Activated CD4-positive, alpha-beta T cell treated with anti-CD3 and anti-CD28 coated beads for 4 hours (primary cell): ENCODE measurements around the gene DOP1B.
"Not testable (repeated sequence)": the region's sequence is repeated elsewhere in the genome, so short reads cannot be mapped to it uniquely, and the experiment has no call there.

Source experiments
- DNase-seq, 2 donors: peaks; one replicate each; pipeline ENCODE4 v3.0.0-alpha.2; 2020

DOP1B gene, protein sequence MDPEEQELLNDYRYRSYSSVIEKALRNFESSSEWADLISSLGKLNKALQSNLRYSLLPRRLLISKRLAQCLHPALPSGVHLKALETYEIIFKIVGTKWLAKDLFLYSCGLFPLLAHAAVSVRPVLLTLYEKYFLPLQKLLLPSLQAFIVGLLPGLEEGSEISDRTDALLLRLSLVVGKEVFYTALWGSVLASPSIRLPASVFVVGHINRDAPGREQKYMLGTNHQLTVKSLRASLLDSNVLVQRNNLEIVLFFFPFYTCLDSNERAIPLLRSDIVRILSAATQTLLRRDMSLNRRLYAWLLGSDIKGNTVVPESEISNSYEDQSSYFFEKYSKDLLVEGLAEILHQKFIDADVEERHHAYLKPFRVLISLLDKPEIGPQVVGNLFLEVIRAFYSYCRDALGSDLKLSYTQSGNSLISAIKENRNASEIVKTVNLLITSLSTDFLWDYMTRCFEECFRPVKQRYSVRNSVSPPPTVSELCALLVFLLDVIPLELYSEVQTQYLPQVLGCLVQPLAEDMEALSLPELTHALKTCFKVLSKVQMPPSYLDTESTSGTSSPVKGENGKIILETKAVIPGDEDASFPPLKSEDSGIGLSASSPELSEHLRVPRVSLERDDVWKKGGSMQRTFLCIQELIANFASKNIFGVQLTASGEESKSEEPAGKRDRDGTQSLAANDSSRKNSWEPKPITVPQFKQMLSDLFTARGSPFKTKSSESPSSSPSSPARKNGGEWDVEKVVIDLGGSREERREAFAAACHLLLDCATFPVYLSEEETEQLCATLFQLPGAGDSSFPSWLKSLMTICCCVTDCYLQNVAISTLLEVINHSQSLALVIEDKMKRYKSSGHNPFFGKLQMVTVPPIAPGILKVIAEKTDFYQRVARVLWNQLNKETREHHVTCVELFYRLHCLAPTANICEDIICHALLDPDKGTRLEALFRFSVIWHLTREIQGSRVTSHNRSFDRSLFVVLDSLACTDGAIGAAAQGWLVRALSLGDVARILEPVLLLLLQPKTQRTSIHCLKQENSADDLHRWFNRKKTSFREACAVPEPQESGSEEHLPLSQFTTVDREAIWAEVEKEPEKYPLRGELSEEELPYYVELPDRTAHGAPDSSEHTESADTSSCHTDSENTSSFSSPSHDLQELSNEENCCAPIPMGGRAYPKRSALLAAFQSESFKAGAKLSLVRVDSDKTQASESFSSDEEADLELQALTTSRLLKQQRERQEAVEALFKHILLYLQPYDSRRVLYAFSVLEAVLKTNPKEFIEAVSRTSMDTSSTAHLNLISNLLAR (N-terminal part only)

DNA sequence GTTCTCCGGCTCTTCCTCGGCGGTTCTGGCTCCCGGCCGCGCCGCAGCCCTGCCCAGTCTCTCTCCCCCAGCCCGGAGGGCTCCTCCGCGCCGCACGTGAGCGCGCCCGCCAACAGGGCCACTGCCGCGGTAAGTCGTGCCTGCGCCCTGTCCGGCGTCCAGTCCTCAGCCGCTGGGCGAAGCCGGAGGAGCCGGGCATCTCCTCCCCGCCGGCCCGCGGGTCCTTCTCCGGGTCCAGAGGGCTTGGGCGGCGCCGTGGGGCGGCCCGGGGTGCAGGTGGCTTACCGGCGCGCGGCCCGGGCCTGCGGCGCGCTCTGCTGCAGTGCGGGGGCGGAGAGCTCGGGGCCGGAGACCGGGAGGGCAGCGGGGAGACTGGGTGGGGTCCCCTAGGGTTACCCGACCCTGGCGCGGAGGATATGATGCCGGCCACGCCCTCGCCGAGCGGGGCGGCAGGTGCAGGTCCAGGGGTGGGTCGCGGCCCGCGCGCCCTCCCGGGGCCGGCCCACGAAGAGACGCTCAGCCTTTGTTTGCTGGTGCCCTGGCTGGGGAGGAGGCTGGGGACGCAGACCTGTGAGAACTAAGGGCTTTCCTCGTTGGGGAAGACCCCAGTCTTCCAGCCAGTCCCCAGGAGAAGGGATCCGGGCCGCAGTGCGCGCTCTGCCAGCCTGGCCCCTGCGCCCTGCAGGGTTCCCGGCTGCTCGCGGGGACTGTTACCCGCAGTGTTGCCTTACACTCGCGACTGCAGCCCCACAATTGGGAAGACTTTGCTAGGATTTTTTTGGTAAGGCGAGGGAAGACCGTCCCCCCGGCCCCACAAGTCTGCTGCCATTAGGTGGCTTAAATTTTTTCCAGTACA, at the start of gene DOP1B:
Gene DOP1B (plus strand): TSS at position 10 of the 856 bp plus-strand sequence. CDS start 7,910 bp downstream, outside the sequence.
- DNase-seq, result peak; percentile 37 to 46

DNA sequence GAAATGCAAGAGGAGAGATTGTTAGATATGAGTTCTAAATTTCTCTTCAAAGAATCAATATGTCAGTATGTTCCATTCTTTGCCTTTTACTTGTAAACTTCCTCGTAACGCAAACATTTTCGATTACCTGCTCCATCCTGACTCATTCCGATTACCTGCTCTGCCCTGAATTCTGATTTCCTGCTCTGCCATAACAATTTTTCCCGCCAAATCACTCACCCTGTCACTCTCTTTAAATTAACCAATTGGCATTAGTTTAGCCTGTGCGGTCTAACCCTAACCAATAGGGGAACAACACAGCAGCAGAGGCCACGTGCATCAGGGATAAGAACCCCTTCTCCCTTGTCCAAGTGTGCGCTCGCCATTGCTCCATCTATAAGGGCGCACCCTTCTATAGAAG, 46.8 kb upstream of the DOP1B start:
- DNase-seq, result no peak

DNA sequence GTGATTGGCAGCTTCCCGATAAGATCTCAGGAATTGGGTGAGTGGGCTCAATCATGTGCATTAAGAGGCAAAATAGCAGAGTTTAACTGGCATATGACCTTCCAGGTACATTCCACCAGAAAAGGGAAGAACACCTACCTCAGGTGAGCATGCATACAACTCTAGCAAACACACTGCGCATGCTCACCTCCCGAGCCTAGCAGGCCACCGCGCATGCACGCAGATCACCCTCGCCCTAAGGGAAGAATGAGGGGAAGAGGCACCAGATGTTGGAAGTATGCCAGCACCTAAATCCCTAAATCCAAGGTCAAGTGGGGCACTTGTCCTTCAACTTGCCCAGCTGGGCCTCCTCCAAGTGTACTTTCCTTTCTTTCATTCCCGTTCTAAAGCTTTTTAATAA, 45.4 kb upstream of the DOP1B start:
- no peak for DNase-seq

DNA sequence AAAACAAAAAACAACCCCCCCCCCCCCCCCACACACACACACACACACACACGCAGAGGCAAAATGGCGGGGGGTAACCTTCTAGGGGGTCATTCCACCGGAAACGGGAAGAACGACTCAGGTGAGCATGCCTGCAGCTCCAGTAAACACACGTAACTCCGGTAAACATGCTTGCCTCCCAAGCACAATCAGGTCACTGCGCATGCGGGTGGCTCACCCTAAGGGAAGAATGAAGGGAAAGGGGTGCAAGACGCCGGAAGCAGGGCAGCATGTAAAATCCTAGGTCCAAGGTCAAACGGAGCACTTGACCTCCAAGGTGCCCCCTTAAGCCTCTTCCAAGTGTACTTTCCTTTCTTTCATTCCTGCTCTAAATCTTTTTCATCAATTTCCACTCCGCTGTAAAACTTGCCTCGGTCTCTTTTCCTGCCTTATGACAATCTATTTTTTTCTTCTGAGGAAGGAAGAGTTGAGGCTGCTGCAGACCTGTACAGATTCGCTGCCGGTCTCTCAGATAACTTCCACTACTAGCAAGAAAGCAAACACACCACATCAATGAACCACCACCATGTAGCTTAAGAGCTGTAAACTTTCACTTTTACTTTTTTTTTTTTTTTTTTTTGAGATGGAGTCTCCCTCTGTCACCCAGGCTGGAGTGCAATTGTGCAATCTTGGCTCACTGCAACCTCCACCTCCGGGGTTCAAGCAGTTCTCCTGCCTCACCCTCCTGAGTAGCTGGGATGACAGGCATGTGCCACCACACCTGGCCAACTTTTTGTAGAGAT, 42.8 kb upstream of the DOP1B start:
- peak in 1 of 2 donors; percentile 50 for DNase-seq

DNA sequence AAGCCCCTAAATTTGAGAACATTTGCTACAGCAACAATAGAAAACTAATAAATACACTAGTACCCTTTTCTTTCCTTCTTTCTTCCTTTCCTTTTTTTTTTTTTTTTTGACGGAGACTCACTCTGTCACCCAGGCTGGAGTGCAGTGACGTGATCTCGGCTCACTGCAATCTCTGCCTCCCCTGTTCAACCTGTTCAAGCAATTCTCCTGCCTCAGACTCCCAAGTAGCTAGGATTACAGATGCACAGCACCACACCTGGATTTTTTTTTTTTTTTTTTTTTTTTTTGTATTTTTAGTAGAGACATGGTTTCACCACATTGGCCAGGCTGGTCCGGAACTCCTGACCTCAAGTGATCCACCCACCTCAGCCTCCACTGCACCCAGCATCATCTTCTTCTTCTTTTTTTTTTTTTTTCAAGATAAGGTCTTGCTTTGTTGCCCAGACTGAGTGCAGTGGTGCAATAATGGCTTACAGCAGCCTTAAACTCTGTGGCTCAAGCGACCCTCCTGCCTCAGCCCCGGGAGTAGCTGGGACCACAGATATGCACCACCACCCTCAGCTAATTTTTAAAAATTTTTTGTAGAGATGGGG, 41.4 kb upstream of the DOP1B start:
- DNase-seq, result no peak

DNA sequence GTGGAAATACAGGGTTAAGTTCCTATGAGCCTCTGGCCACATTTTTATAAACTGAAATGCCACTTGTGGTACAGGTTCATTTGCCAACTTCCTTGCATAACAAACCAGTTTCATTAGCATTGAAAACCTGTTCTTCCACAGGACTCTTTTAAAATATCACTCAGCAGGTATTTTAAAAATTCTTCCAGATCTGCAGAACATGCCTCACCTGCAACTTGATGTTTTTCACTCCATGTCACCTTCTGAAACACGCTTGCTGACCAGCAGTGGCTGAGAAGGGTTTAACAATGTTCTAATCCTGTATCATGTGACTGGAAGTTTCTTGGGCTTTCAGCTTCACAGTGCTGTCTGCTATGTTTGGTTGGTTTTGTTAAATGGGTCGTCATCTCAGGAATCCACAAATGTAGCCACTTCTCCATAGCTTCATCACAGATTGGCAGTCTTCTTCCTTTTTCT, 39.3 kb upstream of the DOP1B start:
- DNase-seq, result no peak

DNA sequence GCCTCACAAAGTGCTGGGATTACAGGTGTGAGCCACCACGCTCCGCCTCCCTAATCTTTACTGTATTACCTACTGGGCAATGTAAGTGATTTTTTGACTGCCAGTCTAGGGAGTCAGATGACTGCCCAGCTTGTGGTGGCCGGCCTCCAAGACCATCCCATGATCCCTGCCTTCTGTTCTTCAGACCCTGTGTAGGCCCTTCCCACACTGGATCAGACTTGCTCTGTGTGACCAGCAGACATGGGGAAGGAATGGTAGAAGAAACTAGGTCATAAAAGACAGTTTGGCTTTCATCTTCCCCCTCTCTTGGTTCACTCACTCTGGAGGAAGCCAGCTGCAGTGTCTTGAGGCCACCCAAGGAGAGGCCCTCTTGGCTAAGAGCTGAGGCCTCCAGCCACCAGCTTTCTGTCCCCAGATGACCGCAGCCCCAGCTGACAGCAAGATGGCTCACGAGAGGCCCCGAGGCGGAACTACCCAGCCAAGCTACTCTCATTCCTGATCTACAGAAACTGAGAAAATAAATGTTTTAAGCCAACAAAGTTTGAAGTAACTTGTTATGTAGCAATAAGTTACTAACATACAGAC, 36.2 kb upstream of the DOP1B start:
- DNase-seq, result no peak

DNA sequence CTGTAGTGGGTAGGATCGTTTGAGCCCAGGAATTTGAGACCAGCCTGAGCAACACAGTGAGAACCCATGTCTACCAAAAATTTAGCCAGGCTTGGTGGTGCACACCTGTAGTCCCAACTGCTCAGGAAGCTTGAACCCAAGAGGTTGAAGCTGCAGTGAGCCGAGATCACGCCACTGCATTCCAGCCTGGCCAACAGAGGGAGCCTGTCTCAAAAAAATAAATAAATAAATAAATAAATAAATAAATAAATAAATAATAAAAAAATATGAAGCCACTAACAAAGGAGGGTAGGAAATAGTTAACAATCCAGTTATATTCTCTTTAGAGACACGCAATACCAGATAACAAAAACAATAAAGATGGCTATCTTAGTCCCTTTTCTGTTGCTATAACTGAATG, 33.6 kb upstream of the DOP1B start:
- no peak for DNase-seq

DNA sequence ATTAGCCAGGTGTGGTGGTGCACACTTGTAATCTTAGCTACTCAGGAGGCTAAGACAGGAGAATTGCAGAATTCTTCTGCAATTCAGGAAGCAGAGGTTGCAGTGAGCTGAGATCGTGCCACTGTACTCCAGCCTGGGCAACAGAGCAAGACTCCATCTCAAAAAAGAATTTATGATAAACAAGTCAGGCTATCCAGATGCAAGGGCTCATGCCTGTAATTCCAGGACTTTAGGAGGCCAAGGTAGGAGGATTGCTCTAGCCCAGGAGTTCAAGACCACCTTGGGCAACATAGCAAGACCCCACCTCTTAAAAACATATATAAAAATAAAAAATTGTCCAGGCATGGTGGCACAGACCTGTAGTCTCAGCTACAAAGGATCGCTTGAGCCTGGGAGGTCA, 32.2 kb upstream of the DOP1B start:
- no peak for DNase-seq

DNA sequence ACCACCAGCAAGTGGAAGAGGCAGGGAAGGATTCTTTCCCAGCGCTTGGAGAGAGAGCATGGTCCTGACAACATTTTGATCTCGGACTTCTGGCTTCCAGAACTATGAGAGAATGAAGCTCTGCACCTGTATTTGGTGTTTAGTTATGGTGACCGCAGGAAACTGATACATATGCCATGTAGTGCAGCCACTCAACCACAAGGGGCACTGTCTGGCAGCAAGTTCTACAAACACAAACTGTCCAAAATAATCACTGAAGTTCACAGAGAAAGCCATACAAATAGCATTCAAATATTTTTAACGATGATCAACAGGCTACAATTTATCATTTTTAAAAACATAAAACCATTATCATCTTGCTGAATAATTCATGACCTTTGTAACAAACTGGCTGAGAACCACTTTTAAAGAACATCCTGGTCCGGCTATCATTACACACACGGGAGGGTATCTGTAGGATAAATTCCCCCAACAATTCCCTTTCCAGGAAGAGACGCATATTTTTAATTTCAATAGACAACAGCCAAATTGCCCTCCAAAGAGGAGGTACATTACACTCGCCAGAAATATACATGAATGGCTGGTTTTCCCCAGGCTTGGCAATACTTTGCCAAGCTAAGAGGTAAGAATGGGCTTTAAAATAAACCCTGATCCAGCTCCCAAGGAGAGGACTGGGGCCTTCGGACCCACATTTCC, 31.0 kb upstream of the DOP1B start:
- peak; percentile 47 to 56 for DNase-seq

DNA sequence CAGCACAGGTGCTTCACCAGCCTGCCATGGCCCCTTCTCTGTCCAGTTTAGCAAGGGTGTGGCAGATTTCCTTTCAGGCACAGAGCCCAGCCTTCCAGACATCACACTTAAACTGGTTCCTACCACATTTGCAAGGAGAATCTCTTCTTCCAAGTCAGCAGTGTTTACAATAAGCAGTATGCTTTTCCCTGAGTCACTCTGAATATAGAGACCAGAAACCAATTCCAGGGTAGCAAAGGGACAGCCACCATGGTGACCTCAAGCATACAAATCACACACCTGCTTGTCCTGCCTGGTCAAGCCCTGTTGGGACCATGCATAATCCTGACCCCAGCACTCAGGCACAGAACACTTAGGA, 30.4 kb upstream of the DOP1B start:
- no peak for DNase-seq

DNA sequence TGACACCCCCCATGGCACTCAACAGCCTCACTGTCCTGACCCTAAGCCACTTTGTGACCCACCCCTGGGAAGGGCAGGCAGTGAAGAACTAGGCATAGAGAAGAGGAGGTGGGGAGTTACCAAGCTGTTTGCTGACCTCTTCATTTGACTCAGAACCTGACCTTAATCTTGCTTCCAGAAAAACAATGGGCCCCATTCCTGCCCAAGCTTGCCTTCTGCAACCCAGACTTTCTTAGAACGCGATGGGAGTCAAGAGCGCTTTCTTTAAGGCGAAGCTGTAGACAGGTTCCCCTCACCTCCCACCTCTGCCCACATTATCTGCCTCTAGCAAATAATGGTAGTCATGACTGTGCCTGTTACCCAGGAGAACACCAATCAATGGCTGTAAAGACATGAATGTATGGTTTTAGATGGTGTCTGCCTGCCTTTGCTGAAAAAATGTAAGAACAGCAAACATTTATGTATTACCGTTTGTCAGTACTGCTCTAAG, 30.0 kb upstream of the DOP1B start:
- no peak for DNase-seq

DNA sequence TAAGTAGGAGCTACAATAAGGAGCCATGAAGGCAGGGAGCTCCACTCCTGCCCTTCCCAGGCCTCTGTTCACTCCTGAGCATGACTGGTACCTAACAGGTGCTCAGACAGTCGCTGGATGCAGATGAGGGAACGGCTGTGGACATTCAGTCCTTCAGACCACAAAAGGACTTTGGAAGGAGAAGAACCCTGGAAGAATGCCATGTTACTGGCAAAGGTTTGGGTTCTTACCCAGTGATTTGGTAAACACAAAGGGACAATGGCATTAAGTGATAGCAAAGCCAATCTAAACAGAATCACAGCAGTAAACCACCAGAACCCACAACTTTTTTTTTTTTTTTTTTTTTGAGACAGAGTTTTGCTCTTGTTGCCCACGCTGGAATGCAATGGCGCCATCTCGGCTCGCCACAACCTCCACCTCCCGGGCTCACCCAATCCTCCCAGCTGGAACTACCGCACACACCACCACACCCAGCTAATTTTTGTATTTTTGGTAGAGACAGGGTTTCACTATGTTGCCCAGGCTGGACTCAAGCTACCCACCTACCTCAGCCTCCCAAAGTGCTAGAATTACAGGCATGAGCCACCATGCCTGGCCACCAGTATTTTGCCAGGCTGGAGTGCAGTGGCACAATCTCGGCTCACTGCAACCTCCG, 29.2 kb upstream of the DOP1B start:
- DNase-seq, result no peak

DNA sequence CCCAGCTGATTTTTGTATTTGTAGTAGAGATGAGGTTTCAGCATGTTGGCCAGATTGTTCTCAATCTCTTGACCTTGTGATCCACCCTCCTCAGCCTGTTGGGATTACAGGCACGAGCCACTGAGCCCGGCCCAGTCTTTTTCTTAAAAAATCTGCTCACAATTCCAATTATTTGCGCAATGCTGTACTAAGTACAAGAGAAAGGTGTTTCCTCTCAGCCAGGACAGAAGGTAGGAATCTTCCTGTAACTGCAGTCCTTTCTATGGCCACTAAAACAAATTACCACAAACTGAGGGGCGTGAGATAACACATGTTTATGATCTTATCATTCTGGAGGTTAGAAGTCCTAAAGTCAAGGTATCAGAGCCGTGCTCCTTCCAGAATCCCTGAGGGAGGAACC, 28.6 kb upstream of the DOP1B start:
- DNase-seq, result no peak

DNA sequence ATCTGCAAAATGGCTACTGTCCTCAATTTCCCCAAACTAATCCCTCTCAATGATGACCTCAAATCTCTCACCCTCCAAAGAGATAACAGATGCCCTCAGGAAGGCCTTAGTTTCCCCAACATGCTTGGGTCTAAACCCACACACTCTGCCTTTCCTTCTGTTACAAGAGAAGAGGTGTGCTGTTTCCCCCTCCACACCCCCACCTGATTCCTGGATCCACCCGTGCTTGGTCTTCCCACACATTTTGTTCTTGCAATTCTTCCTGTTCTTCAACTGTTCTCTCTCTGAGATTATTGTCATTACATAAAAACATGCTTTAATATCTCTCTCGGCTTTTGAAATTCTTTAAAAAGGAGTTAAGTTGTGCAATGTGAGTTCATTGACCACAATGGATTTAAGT, 27.4 kb upstream of the DOP1B start:
- no peak for DNase-seq

DNA sequence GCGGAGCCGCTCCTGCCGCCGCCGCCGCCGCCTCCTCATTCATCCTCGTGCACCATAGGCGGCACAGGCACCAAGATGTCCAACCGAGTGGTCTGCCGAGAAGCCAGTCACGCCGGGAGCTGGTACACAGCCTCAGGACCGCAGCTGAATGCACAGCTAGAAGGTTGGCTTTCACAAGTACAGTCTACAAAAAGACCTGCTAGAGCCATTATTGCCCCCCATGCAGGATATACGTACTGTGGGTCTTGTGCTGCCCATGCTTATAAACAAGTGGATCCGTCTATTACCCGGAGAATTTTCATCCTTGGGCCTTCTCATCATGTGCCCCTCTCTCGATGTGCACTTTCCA, 26.2 kb upstream of the DOP1B start:
- not testable (repeated sequence) for DNase-seq

DNA sequence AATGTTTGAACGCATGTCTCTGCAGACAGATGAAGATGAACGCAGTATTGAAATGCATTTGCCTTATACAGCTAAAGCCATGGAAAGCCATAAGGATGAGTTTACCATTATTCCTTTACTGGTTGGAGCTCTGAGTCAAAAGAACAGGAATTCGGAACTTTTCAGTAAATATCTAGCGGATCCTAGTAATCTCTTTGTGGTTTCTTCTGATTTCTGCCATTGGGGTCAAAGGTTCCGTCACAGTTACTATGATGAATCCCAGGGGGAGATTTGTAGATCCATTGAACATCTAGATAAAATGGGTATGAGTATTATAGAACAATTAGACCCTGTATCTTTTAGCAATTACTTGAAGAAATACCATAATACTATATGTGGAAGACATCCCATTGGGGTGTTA, 25.8 kb upstream of the DOP1B start:
- DNase-seq, result not testable (repeated sequence)

DNA sequence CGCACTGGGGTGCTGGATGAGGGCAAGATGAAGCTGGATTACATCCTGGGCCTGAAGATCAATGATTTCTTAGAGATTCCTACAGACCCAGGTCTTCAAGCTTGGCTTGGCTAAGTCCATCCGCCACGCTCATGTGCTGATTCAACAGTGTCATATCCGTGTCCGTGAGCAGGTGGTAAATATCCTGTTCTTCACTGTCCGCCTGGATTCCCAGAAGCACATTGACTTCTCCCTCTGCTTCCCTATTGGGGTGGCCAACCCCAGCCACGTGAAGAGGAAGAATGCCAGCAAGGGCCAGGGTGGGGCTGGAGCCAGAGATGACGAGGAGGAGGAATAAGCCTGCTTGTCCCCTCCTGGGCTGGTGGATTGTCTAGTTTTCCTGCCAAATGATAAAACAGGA, 23.9 kb upstream of the DOP1B start:
- DNase-seq, result no peak

DNA sequence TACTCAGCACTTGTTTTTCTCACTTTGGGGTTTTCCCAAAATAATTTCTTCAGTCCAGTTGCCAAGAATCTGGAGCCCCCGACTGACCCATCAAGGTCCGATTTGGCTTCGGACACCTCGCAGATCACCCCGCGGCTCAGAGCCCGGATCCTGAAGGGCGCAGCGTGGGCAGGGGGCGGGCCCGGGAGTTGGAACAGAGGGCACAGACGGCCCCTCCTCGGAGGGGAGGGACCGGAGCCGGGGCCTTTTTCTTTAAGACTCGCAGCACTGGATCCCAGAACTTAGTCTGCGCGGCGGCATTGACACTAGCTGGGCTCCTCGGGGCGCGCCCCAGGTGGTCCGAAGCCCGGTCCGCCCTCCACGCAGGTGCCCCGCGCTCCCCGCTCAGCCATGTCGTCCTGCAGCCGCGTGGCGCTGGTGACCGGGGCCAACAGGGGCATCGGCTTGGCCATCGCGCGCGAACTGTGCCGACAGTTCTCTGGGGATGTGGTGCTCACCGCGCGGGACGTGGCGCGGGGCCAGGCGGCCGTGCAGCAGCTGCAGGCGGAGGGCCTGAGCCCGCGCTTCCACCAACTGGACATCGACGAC, 21.7 kb upstream of the DOP1B start, which contains the start of gene CBR3:
Gene CBR3 (plus strand): TSS at position 277 of the 588 bp plus-strand sequence. CDS start 114 bp downstream, at position 391.
- DNase-seq, result peak; percentile 49 to 57
